PC-9 (cell line): ENCODE data around the gene ZDHHC19.

Experiments
- EZH2 ChIP-seq: fragments of 200-600 bp; sonication (generic); IDR thresholded peaks from 2 replicates; pipeline ENCODE4 v1.8.0; 2017; ENCODE audit warnings: antibody characterized with exemption, low read depth
- TF ChIP-seq, protein P1 (sequence below): fragments of 200-600 bp; sonication (generic); conservative IDR thresholded peaks from 2 replicates; pipeline ENCODE4 v1.6.1; 2017; ENCODE audit warnings: mixed run types, antibody characterized with exemption, mild to moderate bottlenecking, moderate library complexity

- TF ChIP-seq, protein P1, sequence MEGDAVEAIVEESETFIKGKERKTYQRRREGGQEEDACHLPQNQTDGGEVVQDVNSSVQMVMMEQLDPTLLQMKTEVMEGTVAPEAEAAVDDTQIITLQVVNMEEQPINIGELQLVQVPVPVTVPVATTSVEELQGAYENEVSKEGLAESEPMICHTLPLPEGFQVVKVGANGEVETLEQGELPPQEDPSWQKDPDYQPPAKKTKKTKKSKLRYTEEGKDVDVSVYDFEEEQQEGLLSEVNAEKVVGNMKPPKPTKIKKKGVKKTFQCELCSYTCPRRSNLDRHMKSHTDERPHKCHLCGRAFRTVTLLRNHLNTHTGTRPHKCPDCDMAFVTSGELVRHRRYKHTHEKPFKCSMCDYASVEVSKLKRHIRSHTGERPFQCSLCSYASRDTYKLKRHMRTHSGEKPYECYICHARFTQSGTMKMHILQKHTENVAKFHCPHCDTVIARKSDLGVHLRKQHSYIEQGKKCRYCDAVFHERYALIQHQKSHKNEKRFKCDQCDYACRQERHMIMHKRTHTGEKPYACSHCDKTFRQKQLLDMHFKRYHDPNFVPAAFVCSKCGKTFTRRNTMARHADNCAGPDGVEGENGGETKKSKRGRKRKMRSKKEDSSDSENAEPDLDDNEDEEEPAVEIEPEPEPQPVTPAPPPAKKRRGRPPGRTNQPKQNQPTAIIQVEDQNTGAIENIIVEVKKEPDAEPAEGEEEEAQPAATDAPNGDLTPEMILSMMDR, result no peak
- no peak for TF ChIP-seq EZH2
These were observed at the start of gene ZDHHC19 for GRCh38 chr3:196210673-196211556.
